OCI-LY1 (cell line): ENCODE measurements around the gene PICALM.

ENCODE experiments used
- EZH2 ChIP-seq: fragments of 200-600 bp; sonication (generic), shearing (Covaris generic); IDR thresholded peaks from 2 replicates; pipeline ENCODE4 v1.8.0; 2017; ENCODE audit warnings: borderline replicate concordance, mixed run types, mild to moderate bottlenecking, antibody characterized with exemption, low read length, moderate library complexity, mixed read lengths
- TF ChIP-seq, protein P1 (sequence below): fragments of 200-600 bp; sonication (generic), shearing (Covaris generic); IDR thresholded peaks from 2 replicates; pipeline ENCODE4 v1.5.1; 2017; ENCODE audit warnings: mild to moderate bottlenecking, antibody characterized with exemption, low read length, moderate library complexity, mixed read lengths

DNA sequence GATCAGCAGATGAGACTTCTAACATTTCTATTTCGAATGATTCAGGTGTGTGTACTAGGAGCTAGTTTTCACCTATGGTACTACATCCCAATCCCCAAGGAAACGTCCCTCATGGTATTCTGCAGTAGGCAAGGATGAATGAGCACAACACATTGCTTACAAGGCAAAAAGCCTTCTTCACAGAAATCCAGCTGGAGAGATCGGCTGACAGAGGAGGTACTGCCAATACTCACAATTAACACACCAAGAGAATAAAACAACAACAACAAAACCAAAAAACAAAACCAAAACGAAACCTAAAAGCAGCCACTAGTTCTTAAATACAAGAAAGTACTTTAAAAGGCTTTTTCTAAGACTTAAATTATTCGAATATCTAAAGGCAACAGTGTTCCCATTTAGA, 101.4 kb downstream of the PICALM start:
- TF ChIP-seq, protein P1, sequence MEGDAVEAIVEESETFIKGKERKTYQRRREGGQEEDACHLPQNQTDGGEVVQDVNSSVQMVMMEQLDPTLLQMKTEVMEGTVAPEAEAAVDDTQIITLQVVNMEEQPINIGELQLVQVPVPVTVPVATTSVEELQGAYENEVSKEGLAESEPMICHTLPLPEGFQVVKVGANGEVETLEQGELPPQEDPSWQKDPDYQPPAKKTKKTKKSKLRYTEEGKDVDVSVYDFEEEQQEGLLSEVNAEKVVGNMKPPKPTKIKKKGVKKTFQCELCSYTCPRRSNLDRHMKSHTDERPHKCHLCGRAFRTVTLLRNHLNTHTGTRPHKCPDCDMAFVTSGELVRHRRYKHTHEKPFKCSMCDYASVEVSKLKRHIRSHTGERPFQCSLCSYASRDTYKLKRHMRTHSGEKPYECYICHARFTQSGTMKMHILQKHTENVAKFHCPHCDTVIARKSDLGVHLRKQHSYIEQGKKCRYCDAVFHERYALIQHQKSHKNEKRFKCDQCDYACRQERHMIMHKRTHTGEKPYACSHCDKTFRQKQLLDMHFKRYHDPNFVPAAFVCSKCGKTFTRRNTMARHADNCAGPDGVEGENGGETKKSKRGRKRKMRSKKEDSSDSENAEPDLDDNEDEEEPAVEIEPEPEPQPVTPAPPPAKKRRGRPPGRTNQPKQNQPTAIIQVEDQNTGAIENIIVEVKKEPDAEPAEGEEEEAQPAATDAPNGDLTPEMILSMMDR: no peak
- no peak for TF ChIP-seq EZH2
